ENCODE results near the gene PKNOX2.

GRCh38 chr11:125202362-125202880 lies 37.9 kb downstream of the PKNOX2 start:
- TF ChIP-seq, protein P1, sequence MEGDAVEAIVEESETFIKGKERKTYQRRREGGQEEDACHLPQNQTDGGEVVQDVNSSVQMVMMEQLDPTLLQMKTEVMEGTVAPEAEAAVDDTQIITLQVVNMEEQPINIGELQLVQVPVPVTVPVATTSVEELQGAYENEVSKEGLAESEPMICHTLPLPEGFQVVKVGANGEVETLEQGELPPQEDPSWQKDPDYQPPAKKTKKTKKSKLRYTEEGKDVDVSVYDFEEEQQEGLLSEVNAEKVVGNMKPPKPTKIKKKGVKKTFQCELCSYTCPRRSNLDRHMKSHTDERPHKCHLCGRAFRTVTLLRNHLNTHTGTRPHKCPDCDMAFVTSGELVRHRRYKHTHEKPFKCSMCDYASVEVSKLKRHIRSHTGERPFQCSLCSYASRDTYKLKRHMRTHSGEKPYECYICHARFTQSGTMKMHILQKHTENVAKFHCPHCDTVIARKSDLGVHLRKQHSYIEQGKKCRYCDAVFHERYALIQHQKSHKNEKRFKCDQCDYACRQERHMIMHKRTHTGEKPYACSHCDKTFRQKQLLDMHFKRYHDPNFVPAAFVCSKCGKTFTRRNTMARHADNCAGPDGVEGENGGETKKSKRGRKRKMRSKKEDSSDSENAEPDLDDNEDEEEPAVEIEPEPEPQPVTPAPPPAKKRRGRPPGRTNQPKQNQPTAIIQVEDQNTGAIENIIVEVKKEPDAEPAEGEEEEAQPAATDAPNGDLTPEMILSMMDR (IDR thresholded peaks at IDR 0.05) = no peak
- no peak for TF ChIP-seq POLR2A (IDR thresholded peaks at IDR 0.05)

All from lower leg skin (tissue), 3 donors.